ENCODE data around the gene ANGEL1. TPM values are rescaled to one million over a fixed set of nuclear protein-coding genes. Genes with fewer than 3 reads are reported as not detected.
A peak's percentile ranks its signal among the peaks of the same experiment; 100 is the strongest.

Gene ANGEL1
- 6.4 TPM in 2 replicates for polyA plus RNA-seq (2013)

DNA sequence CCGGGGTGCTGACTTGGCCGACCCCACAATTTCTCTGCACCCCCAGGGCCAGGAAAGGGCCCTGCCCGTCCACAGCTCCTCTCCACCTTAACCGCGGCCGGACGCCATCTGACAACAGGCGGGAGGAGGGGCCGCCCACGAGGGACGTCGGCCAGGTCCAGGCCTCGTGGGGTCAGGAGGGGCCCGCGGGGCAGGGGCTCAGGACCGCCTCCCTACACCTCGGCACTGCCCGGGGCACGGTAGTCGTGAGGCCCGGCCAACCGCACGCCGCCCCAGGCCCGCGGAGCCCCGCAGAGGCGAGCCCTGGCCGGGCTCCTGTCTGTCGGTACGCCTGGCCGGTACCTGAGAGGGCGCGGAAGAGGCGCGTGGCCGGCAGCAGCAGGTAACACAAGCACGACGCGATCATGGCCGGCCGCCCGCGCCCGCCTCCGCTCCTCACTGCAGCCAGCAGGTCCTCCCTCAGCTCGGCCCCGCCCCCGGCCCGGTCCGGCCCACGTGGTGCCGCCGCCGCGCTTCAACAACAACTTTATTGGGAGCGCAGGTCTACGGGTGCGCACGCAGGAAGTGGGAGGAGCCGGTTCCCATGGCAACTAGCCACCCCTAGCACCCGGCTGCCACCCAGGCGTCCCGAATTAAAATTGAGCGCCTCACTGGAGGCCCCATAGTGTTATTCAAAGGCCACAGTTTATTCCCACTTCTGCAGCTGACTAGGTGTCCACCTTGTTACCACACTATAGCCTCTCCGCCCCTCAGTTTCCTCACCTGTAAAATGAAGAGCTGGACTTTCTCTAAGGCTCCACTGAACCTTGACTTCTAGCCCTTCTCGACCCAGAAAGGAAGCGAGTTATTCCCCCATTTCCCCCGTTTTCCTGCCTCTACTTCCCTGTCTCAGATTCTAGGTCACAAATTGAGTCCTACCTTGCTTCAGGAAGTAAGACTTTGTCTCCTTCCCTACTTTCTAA, at the start of gene ANGEL1:
Gene ANGEL1, minus strand, starts transcription at position 461 of the 962 bp plus-strand sequence. Its CDS starts 55 bp downstream, at position 406.
- Histone ChIP-seq H3K4me3 (ENCODE audit: low read depth, low read length) (peak within 1 kb of the TSS; percentile 76), H4K12ac (ENCODE audit: low read depth, low read length) (peak within 1 kb of the TSS; percentile 82), H3K27ac (ENCODE audit: low read depth, low read length) (peak within 1 kb of the TSS; percentile 79), H3K36me3 (ENCODE audit: control insufficient read depth in 1 of 2, insufficient read depth in 2 of 2, low read length in 2 of 2) (peaks cover 3 to 7% of the 10 kb centered on the region in 2 experiments), H2BK5ac (ENCODE audit: low read depth, low read length, poor library complexity) (peak within 1 kb of the TSS; percentile 45), H3K4ac (ENCODE audit: low read depth, low read length) (peak within 1 kb of the TSS; percentile 65), H3K79me2 (ENCODE audit: control insufficient read depth, insufficient read depth, low read length, poor library complexity) (peaks cover 6% of the 10 kb centered on the region), H3K9me3 (ENCODE audit: insufficient read depth, low read depth, low read length) (no peaks in the 10 kb centered on the region), H4K91ac (ENCODE audit: low read depth, low read length) (peak within 1 kb of the TSS; percentile 70), H3K18ac (ENCODE audit: low read length) (peak within 1 kb of the TSS; percentile 50), H3K4me1 (ENCODE audit: control insufficient read depth in 1 of 2, insufficient read depth in 2 of 2, low read length in 2 of 2) (peaks cover 0 to 7% of the 10 kb centered on the region in 2 experiments), H3K23ac (ENCODE audit: low read length) (no peak within 1 kb of the TSS), H2AFZ (ENCODE audit: insufficient read depth, low read length, poor library complexity) (peak within 1 kb of the TSS; percentile 87), H3K14ac (ENCODE audit: low read length) (peak within 1 kb of the TSS; percentile 87), H2AK5ac (ENCODE audit: low read length) (no peak within 1 kb of the TSS), H2BK120ac (ENCODE audit: insufficient read depth, low read length, poor library complexity) (peak within 1 kb of the TSS; percentile 84), H3K27me3 (ENCODE audit: insufficient read depth, low read length) (no peaks in the 10 kb centered on the region), H2BK12ac (ENCODE audit: low read length) (no peak within 1 kb of the TSS), H4K8ac (ENCODE audit: low read depth, low read length) (peak within 1 kb of the TSS; percentile 92), H3K4me2 (ENCODE audit: low read length) (peak within 1 kb of the TSS; percentile 97), H3K9ac (ENCODE audit: low read length) (peak within 1 kb of the TSS; percentile 77), H3K79me1 (ENCODE audit: low read length) (peaks cover 9% of the 10 kb centered on the region)
- peak; percentile 92 to 97 for DNase-seq
- WGBS (ENCODE audit: extremely low coverage, insufficient coverage, insufficient read length): no CpG with 5 or more reads among the region's 69 CpGs

DNA sequence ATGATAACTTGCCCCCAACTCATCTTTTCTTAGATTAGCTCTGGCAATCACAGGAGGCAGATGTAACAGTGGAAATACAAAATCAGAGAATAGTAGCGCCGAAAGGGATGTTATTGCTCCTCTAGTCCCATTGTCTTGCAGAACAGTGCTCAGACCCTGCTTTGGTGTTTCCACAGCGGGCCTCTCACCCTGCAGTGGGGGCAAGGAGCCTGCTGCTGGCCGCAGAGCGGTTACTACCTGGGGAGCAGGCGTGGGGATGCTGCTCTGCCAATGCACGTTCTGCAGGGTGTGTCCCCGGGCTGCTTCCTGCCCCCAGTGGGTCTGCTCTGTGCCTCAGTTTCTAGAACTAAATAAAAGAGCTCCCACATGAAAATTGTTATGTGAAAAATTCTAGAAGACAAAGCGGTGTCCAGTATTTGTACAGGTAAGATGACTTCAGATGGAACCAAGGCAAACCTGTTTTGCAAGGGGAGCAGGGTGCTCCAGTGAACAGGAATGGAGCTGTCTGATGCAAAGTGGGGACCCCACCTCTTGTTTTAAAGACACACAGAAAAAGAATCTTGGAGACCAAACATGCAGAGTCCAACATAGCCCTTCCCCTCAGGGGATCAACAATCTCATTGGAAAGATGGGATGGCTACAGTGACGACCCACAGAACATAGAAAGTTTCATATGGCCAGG, 49.0 kb upstream of the ANGEL1 start:
- peak; percentile 13 to 61 for DNase-seq
- peaks cover 4 to 8% of the 10 kb centered on the region in 2 experiments for H3K4me1 ChIP-seq (ENCODE audit: control insufficient read depth in 1 of 2, insufficient read depth in 2 of 2, low read length in 2 of 2)
- H2AK5ac ChIP-seq (ENCODE audit: low read length): no peak overlapping the region

GRCh38 chr14:76856769-76857168, 44.1 kb upstream of the ANGEL1 start:
- no peaks in the 10 kb centered on the region for H3K9me3 ChIP-seq (ENCODE audit: insufficient read depth, low read depth, low read length)
- H2BK120ac ChIP-seq (ENCODE audit: insufficient read depth, low read length, poor library complexity): no peak overlapping the region
- no peaks in the 10 kb centered on the region for H3K79me1 ChIP-seq (ENCODE audit: low read length)
- no peak overlapping the region for H3K9ac ChIP-seq (ENCODE audit: low read length)
- H2BK12ac ChIP-seq (ENCODE audit: low read length): no peak overlapping the region
- 100% methylated on average over 1 of the region's 1 CpG for WGBS (ENCODE audit: extremely low coverage, insufficient coverage, insufficient read length)
- H3K4me1 ChIP-seq (ENCODE audit: control insufficient read depth in 1 of 2, insufficient read depth in 2 of 2, low read length in 2 of 2): peaks cover 2 to 3% of the 10 kb centered on the region in 2 experiments
- H3K23ac ChIP-seq (ENCODE audit: low read length): no peak overlapping the region
- no peak overlapping the region for H4K8ac ChIP-seq (ENCODE audit: low read depth, low read length)
- no peak overlapping the region for H3K18ac ChIP-seq (ENCODE audit: low read length)
- DNase-seq: no peak
- H3K27me3 ChIP-seq (ENCODE audit: insufficient read depth, low read length): no peaks in the 10 kb centered on the region
- H3K4me2 ChIP-seq (ENCODE audit: low read length): no peak overlapping the region
- H3K14ac ChIP-seq (ENCODE audit: low read length): no peak overlapping the region
- no peaks in the 10 kb centered on the region for H3K36me3 ChIP-seq (ENCODE audit: control insufficient read depth in 1 of 2, insufficient read depth in 2 of 2, low read length in 2 of 2)
- no peak overlapping the region for H4K91ac ChIP-seq (ENCODE audit: low read depth, low read length)
- no peak overlapping the region for H4K12ac ChIP-seq (ENCODE audit: low read depth, low read length)
- H2AFZ ChIP-seq (ENCODE audit: insufficient read depth, low read length, poor library complexity): no peak overlapping the region
- H2BK5ac ChIP-seq (ENCODE audit: low read depth, low read length, poor library complexity): no peak overlapping the region
- H2AK5ac ChIP-seq (ENCODE audit: low read length): no peak overlapping the region
- no peak overlapping the region for H3K27ac ChIP-seq (ENCODE audit: low read depth, low read length)
- no peak overlapping the region for H3K4me3 ChIP-seq (ENCODE audit: low read depth, low read length)
- H3K79me2 ChIP-seq (ENCODE audit: control insufficient read depth, insufficient read depth, low read length, poor library complexity): no peaks in the 10 kb centered on the region
- H3K4ac ChIP-seq (ENCODE audit: low read depth, low read length): no peak overlapping the region

More for the DNA sequence above, 49.0 kb upstream of the ANGEL1 start:
- no peak overlapping the region for H3K27ac ChIP-seq (ENCODE audit: low read depth, low read length)
- H3K79me1 ChIP-seq (ENCODE audit: low read length): no peaks in the 10 kb centered on the region
- H3K4me3 ChIP-seq (ENCODE audit: low read depth, low read length): no peak overlapping the region
- WGBS (ENCODE audit: extremely low coverage, insufficient coverage, insufficient read length): no CpG with 5 or more reads among the region's 10 CpGs
- H2AFZ ChIP-seq (ENCODE audit: insufficient read depth, low read length, poor library complexity): no peak overlapping the region
- no peak overlapping the region for H3K4me2 ChIP-seq (ENCODE audit: low read length)
- no peaks in the 10 kb centered on the region for H3K9me3 ChIP-seq (ENCODE audit: insufficient read depth, low read depth, low read length)
- H4K12ac ChIP-seq (ENCODE audit: low read depth, low read length): no peak overlapping the region
- H4K91ac ChIP-seq (ENCODE audit: low read depth, low read length): no peak overlapping the region
- H3K18ac ChIP-seq (ENCODE audit: low read length): no peak overlapping the region
- H3K4ac ChIP-seq (ENCODE audit: low read depth, low read length): no peak overlapping the region
- H3K36me3 ChIP-seq (ENCODE audit: control insufficient read depth in 1 of 2, insufficient read depth in 2 of 2, low read length in 2 of 2): no peaks in the 10 kb centered on the region
- H2BK120ac ChIP-seq (ENCODE audit: insufficient read depth, low read length, poor library complexity): no peak overlapping the region
- no peak overlapping the region for H3K9ac ChIP-seq (ENCODE audit: low read length)
- H3K79me2 ChIP-seq (ENCODE audit: control insufficient read depth, insufficient read depth, low read length, poor library complexity): no peaks in the 10 kb centered on the region
- no peaks in the 10 kb centered on the region for H3K27me3 ChIP-seq (ENCODE audit: insufficient read depth, low read length)
- no peak overlapping the region for H2BK5ac ChIP-seq (ENCODE audit: low read depth, low read length, poor library complexity)
- no peak overlapping the region for H2BK12ac ChIP-seq (ENCODE audit: low read length)
- no peak overlapping the region for H4K8ac ChIP-seq (ENCODE audit: low read depth, low read length)
- no peak overlapping the region for H3K23ac ChIP-seq (ENCODE audit: low read length)
- H3K14ac ChIP-seq (ENCODE audit: low read length): no peak overlapping the region

- Histone ChIP-seq H3K4me2 (ENCODE audit: low read length) (no peak overlapping the region), H2BK5ac (ENCODE audit: low read depth, low read length, poor library complexity) (no peak overlapping the region), H3K4ac (ENCODE audit: low read depth, low read length) (no peak overlapping the region), H3K79me1 (ENCODE audit: low read length) (no peaks in the 10 kb centered on the region), H3K23ac (ENCODE audit: low read length) (no peak overlapping the region), H3K18ac (ENCODE audit: low read length) (no peak overlapping the region), H3K9ac (ENCODE audit: low read length) (no peak overlapping the region), H3K27me3 (ENCODE audit: insufficient read depth, low read length) (no peaks in the 10 kb centered on the region), H2AK5ac (ENCODE audit: low read length) (no peak overlapping the region), H4K8ac (ENCODE audit: low read depth, low read length) (no peak overlapping the region), H4K12ac (ENCODE audit: low read depth, low read length) (no peak overlapping the region), H3K27ac (ENCODE audit: low read depth, low read length) (no peak overlapping the region), H3K9me3 (ENCODE audit: insufficient read depth, low read depth, low read length) (no peaks in the 10 kb centered on the region), H4K91ac (ENCODE audit: low read depth, low read length) (no peak overlapping the region), H3K79me2 (ENCODE audit: control insufficient read depth, insufficient read depth, low read length, poor library complexity) (no peaks in the 10 kb centered on the region), H2BK120ac (ENCODE audit: insufficient read depth, low read length, poor library complexity) (no peak overlapping the region), H3K4me3 (ENCODE audit: low read depth, low read length) (no peak overlapping the region), H2AFZ (ENCODE audit: insufficient read depth, low read length, poor library complexity) (no peak overlapping the region), H3K4me1 (ENCODE audit: control insufficient read depth in 1 of 2, insufficient read depth in 2 of 2, low read length in 2 of 2) (no peaks in the 10 kb centered on the region), H2BK12ac (ENCODE audit: low read length) (no peak overlapping the region), H3K36me3 (ENCODE audit: control insufficient read depth in 1 of 2, insufficient read depth in 2 of 2, low read length in 2 of 2) (no peaks in the 10 kb centered on the region), H3K14ac (ENCODE audit: low read length) (no peak overlapping the region)
- DNase-seq: no peak
- no CpG with 5 or more reads among the region's 2 CpGs for WGBS (ENCODE audit: extremely low coverage, insufficient coverage, insufficient read length)
Observed at GRCh38 chr14:76855066-76855465, 42.4 kb upstream of the ANGEL1 start.

Data from trophoblast cell (in vitro differentiated cells and primary cell).